GM23338 (cell line): ENCODE data around the gene SH3RF3. TPM values are rescaled to one million over a fixed set of nuclear protein-coding genes. Genes with fewer than 3 reads are reported as not detected.
A peak's percentile ranks its signal among the peaks of the same experiment; 100 is the strongest.

Experiments
- ATAC-seq: fragments of 200-7000 bp; cut with Tn5 transposase; 3 replicates; pipeline ENCODE4 v1.9.1; 2020
- DNase-seq: peaks from one replicate; pipeline ENCODE4 v3.0.0-alpha.2; 2015; ENCODE audit warnings: low spot score
- H2AFZ ChIP-seq: fragments of 200-600 bp; sonication (generic); 2 replicates; pipeline ENCODE4 v1.8.0; 2016; ENCODE audit warnings: antibody characterized with exemption, mild to moderate bottlenecking, moderate library complexity
- H3F3A ChIP-seq: fragments of 200-600 bp; sonication (generic); replicated peaks from 2 replicates; pipeline ENCODE4 v1.8.0; 2017; ENCODE audit warnings: antibody characterized with exemption, mixed run types, low read depth
- H3K27ac ChIP-seq: fragments of 200-600 bp; sonication (generic); 2 replicates; pipeline ENCODE4 v1.6.1; 2016; ENCODE audit warnings: low read depth
- H3K27me3 ChIP-seq: fragments of 200-600 bp; sonication (generic); 2 replicates; pipeline ENCODE4 v1.8.0; 2016; ENCODE audit warnings: mild to moderate bottlenecking, mixed run types, moderate library complexity; ENCODE audit not compliant: insufficient read depth
- H3K36me3 ChIP-seq: fragments of 200-600 bp; sonication (generic); 2 replicates; pipeline ENCODE4 v1.8.0; 2016; ENCODE audit warnings: mild to moderate bottlenecking; ENCODE audit not compliant: insufficient read depth
- H3K4me1 ChIP-seq: fragments of 200-600 bp; sonication (generic); 2 replicates; pipeline ENCODE4 v1.8.0; 2016; ENCODE audit warnings: mild to moderate bottlenecking, moderate library complexity; ENCODE audit not compliant: insufficient read depth
- H3K4me2 ChIP-seq: fragments of 200-600 bp; sonication (generic); 2 replicates; pipeline ENCODE4 v1.7.1; 2017; ENCODE audit warnings: mixed run types
- H3K4me3 ChIP-seq: fragments of 200-600 bp; sonication (generic); 2 replicates; pipeline ENCODE4 v1.6.1; 2016; ENCODE audit warnings: mixed run types
- H3K79me2 ChIP-seq: fragments of 200-600 bp; sonication (generic); replicated peaks from 2 replicates; pipeline ENCODE4 v1.8.0; 2017; ENCODE audit warnings: mild to moderate bottlenecking; ENCODE audit not compliant: insufficient read depth
- H3K9me2 ChIP-seq: fragments of 200-600 bp; sonication (generic); 2 replicates; pipeline ENCODE4 v1.8.0; 2017; ENCODE audit not compliant: insufficient read depth
- H4K20me1 ChIP-seq: fragments of 200-600 bp; sonication (generic); replicated peaks from 2 replicates; pipeline ENCODE4 v1.8.0; 2017; ENCODE audit warnings: mild to moderate bottlenecking; ENCODE audit not compliant: insufficient read depth
- H3K27ac Mint-ChIP-seq: 2 replicates; pipeline ENCODE4 v1.8.0; 2020; ENCODE audit warnings: inconsistent platforms, mild to moderate bottlenecking, moderate library complexity, mixed read lengths
- H3K27me3 Mint-ChIP-seq: 3 replicates; pipeline ENCODE4 v1.8.0; 2022; ENCODE audit warnings: low read depth, mild to moderate bottlenecking, moderate library complexity, mixed read lengths, inconsistent platforms; ENCODE audit not compliant: insufficient read depth, poor library complexity
- H3K36me3 Mint-ChIP-seq: 3 replicates; pipeline ENCODE4 v1.8.0; 2021; ENCODE audit warnings: low read depth, mild to moderate bottlenecking, inconsistent platforms, moderate library complexity, mixed read lengths
- H3K4me1 Mint-ChIP-seq: 3 replicates; pipeline ENCODE4 v1.8.0; 2020; ENCODE audit warnings: mild to moderate bottlenecking, inconsistent platforms, mixed read lengths
- H3K4me3 Mint-ChIP-seq: 3 replicates; pipeline ENCODE4 v1.8.0; 2021; ENCODE audit warnings: moderate library complexity, mild to moderate bottlenecking, inconsistent platforms, mixed read lengths
- H3K9me3 Mint-ChIP-seq: 3 replicates; pipeline ENCODE4 v1.8.0; 2020; ENCODE audit warnings: moderate library complexity, mild to moderate bottlenecking, inconsistent platforms, mixed read lengths
- CREB1 ChIP-seq: fragments of 250-450 bp; sonication (Bioruptor Pico); IDR thresholded peaks from 2 replicates; pipeline ENCODE4 v1.5.0; 2020; ENCODE audit warnings: low read depth, mild to moderate bottlenecking, moderate library complexity
- EZH2 ChIP-seq: fragments of 200-600 bp; sonication (generic); IDR thresholded peaks from one replicate; pipeline ENCODE4 v1.8.0; 2017; ENCODE audit warnings: antibody characterized with exemption, mild to moderate bottlenecking, low read depth; ENCODE audit not compliant: unreplicated experiment
- EZH2phosphoT487 ChIP-seq: fragments of 200-600 bp; sonication (generic); IDR thresholded peaks from one replicate; pipeline ENCODE4 v1.8.1; 2018; ENCODE audit warnings: antibody characterized with exemption; ENCODE audit not compliant: unreplicated experiment
- NANOG ChIP-seq: IDR thresholded peaks from 2 replicates; pipeline ENCODE4 v1.6.1; 2016; ENCODE audit warnings: antibody characterized with exemption, borderline replicate concordance
- ZNF114 ChIP-seq: fragments of 250-450 bp; sonication (Bioruptor Pico); IDR thresholded peaks from 2 replicates; pipeline ENCODE4 v1.5.0; 2020; ENCODE audit warnings: mild to moderate bottlenecking, moderate library complexity
- ZNF331 ChIP-seq: fragments of 250-450 bp; sonication (Bioruptor Pico); IDR thresholded peaks from 2 replicates; pipeline ENCODE4 v1.5.0; 2020; ENCODE audit warnings: low read depth, mild to moderate bottlenecking, moderate library complexity
- ZNF462 ChIP-seq: fragments of 250-450 bp; sonication (Bioruptor Pico); IDR thresholded peaks from 2 replicates; pipeline ENCODE4 v1.5.0; 2020; ENCODE audit warnings: mild to moderate bottlenecking, moderate library complexity
- polyA plus RNA-seq: library from polyadenylated mRNA; unstranded; fragments of >200 nt; fragmentation: Nextera tagmentation; extraction: Ambion mirVana; gene quantifications from 2 replicates; pipeline ENCODE4 v1.2.1, GENCODE V29; 2016
- total RNA-seq: library from RNA; depleted of rRNA; stranded (reverse); fragments of >200 nt; shearing (Covaris generic); gene quantifications from 2 replicates; pipeline ENCODE4 v1.2.3, GENCODE V29; 2014
- TF ChIP-seq, protein P1 (sequence below), 2 experiments: fragments of 200-600 bp in 1 of 2; sonication (generic) in 1 of 2; conservative IDR thresholded peaks; 2 replicates each; pipeline versions ENCODE4 v1.5.1 to v1.6.1; 2016 to 2017; ENCODE audit warnings: antibody characterized with exemption in 2 of 2, low read depth in 2 of 2, mild to moderate bottlenecking in 2 of 2, moderate library complexity in 1 of 2

Gene SH3RF3
- total and polyA plus RNA-seq, 2 experiments from 2014 or later, result 0.11 to 0.63 TPM

DNA sequence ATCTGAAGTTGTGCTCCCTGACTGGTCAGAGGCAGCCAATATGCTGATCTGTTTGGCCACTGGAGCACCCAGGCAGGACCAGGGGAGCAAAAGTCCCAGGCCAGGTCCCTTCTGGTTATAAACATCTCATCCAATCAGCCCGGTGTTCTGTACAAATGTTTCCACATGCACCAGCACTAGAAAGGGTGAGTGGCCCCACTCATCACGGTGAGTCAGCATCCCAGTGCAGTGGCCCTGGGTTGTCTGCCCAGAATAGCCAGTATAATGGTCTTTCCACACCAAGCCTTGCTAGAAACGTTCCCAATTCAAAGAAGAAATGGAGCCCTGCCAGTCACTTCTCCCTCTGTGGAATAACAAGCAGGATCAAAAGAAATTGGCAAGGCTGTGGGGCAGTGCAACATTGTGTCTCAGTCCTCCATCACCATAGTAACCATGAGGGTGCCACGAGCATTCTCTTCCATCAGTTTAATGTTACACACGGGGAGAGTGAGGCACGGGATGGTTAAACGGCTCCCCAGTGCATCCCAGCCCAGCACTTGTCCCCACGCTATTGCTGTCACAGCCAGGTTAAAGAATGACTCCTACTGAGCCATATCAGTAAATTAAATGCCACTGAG is 309.9 kb downstream of the SH3RF3 start:
- no peak for ATAC-seq
- Histone ChIP-seq H2AFZ (no peak overlapping the region), H4K20me1 (no peaks in the 10 kb centered on the region), H3K4me3 (no peak overlapping the region), H3K4me2 (no peak overlapping the region), H3K27ac (no peak overlapping the region), H3K4me1 (no peaks in the 10 kb centered on the region), H3F3A (no peaks in the 10 kb centered on the region), H3K36me3 (no peaks in the 10 kb centered on the region), H3K27me3 (no peaks in the 10 kb centered on the region), H3K9me2 (no peaks in the 10 kb centered on the region), H3K79me2 (no peaks in the 10 kb centered on the region)
- peaks cover 4% of the 10 kb centered on the region; the same call in 1 of the 3 replicates for H3K4me1 Mint-ChIP-seq
- TF ChIP-seq NANOG (no peak), EZH2 (no peak), ZNF331 (CRISPR knock-in tag) (no peak), EZH2phosphoT487 (no peak), CREB1 (CRISPR knock-in tag) (no peak)
- TF ChIP-seq, protein P1, sequence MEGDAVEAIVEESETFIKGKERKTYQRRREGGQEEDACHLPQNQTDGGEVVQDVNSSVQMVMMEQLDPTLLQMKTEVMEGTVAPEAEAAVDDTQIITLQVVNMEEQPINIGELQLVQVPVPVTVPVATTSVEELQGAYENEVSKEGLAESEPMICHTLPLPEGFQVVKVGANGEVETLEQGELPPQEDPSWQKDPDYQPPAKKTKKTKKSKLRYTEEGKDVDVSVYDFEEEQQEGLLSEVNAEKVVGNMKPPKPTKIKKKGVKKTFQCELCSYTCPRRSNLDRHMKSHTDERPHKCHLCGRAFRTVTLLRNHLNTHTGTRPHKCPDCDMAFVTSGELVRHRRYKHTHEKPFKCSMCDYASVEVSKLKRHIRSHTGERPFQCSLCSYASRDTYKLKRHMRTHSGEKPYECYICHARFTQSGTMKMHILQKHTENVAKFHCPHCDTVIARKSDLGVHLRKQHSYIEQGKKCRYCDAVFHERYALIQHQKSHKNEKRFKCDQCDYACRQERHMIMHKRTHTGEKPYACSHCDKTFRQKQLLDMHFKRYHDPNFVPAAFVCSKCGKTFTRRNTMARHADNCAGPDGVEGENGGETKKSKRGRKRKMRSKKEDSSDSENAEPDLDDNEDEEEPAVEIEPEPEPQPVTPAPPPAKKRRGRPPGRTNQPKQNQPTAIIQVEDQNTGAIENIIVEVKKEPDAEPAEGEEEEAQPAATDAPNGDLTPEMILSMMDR (conservative IDR thresholded peaks at IDR 0.05; ENCODE audit: low read depth in 2 of 2), result no peak
- H3K9me3 Mint-ChIP-seq, result peaks cover 28% of the 10 kb centered on the region
- peaks cover 9% of the 10 kb centered on the region for H3K27me3 Mint-ChIP-seq
- DNase-seq, result no peak
- peaks cover 6% of the 10 kb centered on the region; the same call in 2 of the 3 replicates for H3K36me3 Mint-ChIP-seq
- H3K4me3 Mint-ChIP-seq, result no peak overlapping the region
- H3K27ac Mint-ChIP-seq, result peak overlapping the region; percentile 35; the same call in 1 of the 2 replicates

- no peak overlapping the region for H3K4me3 Mint-ChIP-seq
- Histone ChIP-seq H3K4me1 (no peaks in the 10 kb centered on the region), H3K27ac (no peak overlapping the region), H3K9me2 (no peaks in the 10 kb centered on the region), H3K27me3 (no peaks in the 10 kb centered on the region), H2AFZ (no peak overlapping the region), H3K4me2 (no peak overlapping the region), H3K36me3 (no peaks in the 10 kb centered on the region; the same call in 1 of the 2 replicates), H4K20me1 (no peaks in the 10 kb centered on the region), H3K79me2 (no peaks in the 10 kb centered on the region), H3K4me3 (no peak overlapping the region), H3F3A (no peaks in the 10 kb centered on the region)
- H3K27me3 Mint-ChIP-seq, result peaks cover 7% of the 10 kb centered on the region
- ATAC-seq, result no peak
- H3K4me1 Mint-ChIP-seq, result peaks cover 4% of the 10 kb centered on the region; the same call in 1 of the 3 replicates
- no peak for DNase-seq
- peaks cover 31% of the 10 kb centered on the region for H3K9me3 Mint-ChIP-seq
- TF ChIP-seq NANOG, result no peak
- peaks cover 6% of the 10 kb centered on the region; the same call in 2 of the 3 replicates for H3K36me3 Mint-ChIP-seq
- H3K27ac Mint-ChIP-seq, result no peak overlapping the region
These were observed 310.4 kb downstream of the SH3RF3 start for GRCh38 chr2:109439390-109439786.

DNA sequence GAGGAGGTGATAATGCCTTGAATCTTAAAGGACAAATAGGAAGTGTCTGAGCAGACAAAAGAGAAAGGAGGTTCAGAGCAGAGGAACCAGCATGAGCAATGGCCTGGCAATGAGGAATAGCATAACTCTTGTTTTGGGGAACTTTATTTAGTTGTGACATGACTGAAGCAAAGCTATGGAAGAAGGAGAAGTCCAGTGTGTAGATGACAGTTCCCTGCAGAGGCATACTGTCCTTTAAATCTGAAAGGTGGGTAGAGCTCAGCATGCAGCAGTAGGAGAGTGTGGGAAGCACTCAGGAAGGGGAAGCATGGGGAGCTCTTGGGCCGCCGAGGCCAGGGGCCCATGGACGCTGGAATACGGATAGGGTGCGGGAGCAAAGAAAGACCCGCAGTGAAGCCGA is 311.0 kb downstream of the SH3RF3 start:
- H3K36me3 Mint-ChIP-seq, result peaks cover 9% of the 10 kb centered on the region; the same call in 2 of the 3 replicates
- TF ChIP-seq ZNF462 (CRISPR knock-in tag) (no peak), CREB1 (CRISPR knock-in tag) (no peak), ZNF114 (no peak)

More for the DNA sequence above, 311.0 kb downstream of the SH3RF3 start:
- Histone ChIP-seq H3K36me3 (peaks cover 6% of the 10 kb centered on the region; the same call in 1 of the 2 replicates), H2AFZ (no peak overlapping the region), H3K27ac (no peak overlapping the region), H3F3A (no peaks in the 10 kb centered on the region), H3K4me2 (no peak overlapping the region), H4K20me1 (no peaks in the 10 kb centered on the region), H3K27me3 (no peaks in the 10 kb centered on the region), H3K9me2 (no peaks in the 10 kb centered on the region), H3K79me2 (no peaks in the 10 kb centered on the region), H3K4me1 (no peaks in the 10 kb centered on the region), H3K4me3 (no peak overlapping the region)
- Mint-ChIP-seq H3K4me1 (peaks cover 4% of the 10 kb centered on the region; the same call in 1 of the 3 replicates), H3K27me3 (peaks cover 7% of the 10 kb centered on the region), H3K9me3 (peaks cover 37% of the 10 kb centered on the region), H3K27ac (no peak overlapping the region), H3K4me3 (no peak overlapping the region)
- DNase-seq, result no peak
- ATAC-seq, result no peak
